ENCODE data around the gene DZIP1L.

DZIP1L gene

DNA sequence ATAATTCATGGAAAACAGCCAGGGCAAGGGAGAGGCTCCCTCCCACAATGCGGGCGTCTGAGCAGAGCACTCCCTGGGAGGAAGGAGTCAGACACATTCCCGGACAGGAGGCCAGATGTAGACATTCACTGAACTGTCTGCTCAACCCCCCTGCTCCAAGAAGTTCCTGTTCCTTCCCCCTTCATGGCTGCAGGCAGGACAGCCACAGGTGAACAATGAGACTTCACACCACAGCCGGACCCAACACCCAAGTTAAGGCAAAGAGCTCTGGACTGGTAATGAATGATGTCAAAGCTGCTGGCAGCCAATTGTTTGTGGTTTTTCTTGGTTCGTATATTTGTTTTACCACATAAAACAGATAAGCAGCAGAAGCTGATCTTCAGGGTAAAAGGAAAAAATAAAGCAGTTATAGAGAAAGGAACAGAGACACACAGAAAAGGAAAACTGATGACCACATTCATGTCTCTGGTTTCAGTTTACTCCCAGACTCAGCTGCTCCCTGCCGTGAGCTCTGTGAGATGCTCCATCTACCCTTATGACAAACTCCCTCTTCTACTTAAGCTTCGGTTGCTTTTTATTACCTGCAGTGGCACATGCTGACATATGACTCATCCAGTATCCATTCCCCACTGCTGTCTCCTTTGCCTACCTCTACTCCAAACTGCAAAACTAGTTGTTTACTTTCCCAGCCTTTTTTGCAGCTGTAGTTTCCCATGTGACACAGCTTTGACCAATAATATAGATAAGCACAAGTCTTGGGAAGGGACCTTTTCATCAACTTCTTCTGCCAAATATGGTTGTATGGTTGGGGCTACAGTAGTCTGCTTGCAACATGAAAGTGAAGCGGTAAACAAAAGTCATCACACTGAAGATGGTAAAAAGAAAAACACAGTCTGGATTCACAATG lies 33.1 kb downstream of the DZIP1L start:
- Histone ChIP-seq H3K27me3 (replicated peaks; ENCODE audit: control insufficient read depth, insufficient read depth, low read length) (peaks cover 4% of the 10 kb centered on the region), H3K36me3 (ENCODE audit: control insufficient read depth, insufficient read depth, low read length) (no peaks in the 10 kb centered on the region), H3K4me3 (replicated peaks; ENCODE audit: low read depth, low read length) (no peak overlapping the region)
- TF ChIP-seq, protein P1, sequence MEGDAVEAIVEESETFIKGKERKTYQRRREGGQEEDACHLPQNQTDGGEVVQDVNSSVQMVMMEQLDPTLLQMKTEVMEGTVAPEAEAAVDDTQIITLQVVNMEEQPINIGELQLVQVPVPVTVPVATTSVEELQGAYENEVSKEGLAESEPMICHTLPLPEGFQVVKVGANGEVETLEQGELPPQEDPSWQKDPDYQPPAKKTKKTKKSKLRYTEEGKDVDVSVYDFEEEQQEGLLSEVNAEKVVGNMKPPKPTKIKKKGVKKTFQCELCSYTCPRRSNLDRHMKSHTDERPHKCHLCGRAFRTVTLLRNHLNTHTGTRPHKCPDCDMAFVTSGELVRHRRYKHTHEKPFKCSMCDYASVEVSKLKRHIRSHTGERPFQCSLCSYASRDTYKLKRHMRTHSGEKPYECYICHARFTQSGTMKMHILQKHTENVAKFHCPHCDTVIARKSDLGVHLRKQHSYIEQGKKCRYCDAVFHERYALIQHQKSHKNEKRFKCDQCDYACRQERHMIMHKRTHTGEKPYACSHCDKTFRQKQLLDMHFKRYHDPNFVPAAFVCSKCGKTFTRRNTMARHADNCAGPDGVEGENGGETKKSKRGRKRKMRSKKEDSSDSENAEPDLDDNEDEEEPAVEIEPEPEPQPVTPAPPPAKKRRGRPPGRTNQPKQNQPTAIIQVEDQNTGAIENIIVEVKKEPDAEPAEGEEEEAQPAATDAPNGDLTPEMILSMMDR (IDR thresholded peaks at IDR 0.05; ENCODE audit: insufficient read depth, low read length, poor library complexity, severe bottlenecking) = no peak
- no peak for DNase-seq (ENCODE audit: extremely low read depth, insufficient read length)

GRCh38 chr3:138081371-138082084 lies 33.9 kb downstream of the DZIP1L start:
- Histone ChIP-seq H3K4me3 (replicated peaks; ENCODE audit: low read depth, low read length) (no peak overlapping the region), H3K36me3 (ENCODE audit: control insufficient read depth, insufficient read depth, low read length) (no peaks in the 10 kb centered on the region), H3K27me3 (replicated peaks; ENCODE audit: control insufficient read depth, insufficient read depth, low read length) (peaks cover 4% of the 10 kb centered on the region)
- no peak for DNase-seq (ENCODE audit: extremely low read depth, insufficient read length)
- TF ChIP-seq, protein P1 (IDR thresholded peaks at IDR 0.05; ENCODE audit: insufficient read depth, low read length, poor library complexity, severe bottlenecking) = no peak

DNA sequence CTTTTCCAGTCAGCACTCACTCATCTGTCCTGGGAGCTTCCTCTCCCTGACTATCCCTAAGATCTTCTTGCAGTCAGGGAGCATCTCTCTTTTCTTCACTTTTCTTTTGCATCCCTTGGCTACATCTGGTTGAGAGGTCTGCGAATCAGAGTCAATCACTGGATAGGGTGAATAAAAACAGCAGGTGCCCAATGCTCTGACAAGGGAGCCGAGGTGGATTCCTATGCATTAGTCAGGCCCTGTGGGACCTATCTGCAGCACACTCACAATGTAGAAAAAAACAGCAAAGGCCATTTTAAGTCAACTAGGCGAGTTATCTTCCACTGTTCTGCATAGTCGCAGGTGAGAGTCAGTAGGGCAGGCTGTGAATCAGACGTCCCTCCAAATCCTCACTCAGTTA lies 35.5 kb downstream of the DZIP1L start:
- Histone ChIP-seq H3K27me3 (replicated peaks; ENCODE audit: control insufficient read depth, insufficient read depth, low read length) (peaks cover 4% of the 10 kb centered on the region), H3K36me3 (ENCODE audit: control insufficient read depth, insufficient read depth, low read length) (no peaks in the 10 kb centered on the region), H3K4me3 (replicated peaks; ENCODE audit: low read depth, low read length) (no peak overlapping the region)
- TF ChIP-seq, protein P1 (IDR thresholded peaks at IDR 0.05; ENCODE audit: insufficient read depth, low read length, poor library complexity, severe bottlenecking) = no peak
- no peak for DNase-seq (ENCODE audit: extremely low read depth, insufficient read length)

DNA sequence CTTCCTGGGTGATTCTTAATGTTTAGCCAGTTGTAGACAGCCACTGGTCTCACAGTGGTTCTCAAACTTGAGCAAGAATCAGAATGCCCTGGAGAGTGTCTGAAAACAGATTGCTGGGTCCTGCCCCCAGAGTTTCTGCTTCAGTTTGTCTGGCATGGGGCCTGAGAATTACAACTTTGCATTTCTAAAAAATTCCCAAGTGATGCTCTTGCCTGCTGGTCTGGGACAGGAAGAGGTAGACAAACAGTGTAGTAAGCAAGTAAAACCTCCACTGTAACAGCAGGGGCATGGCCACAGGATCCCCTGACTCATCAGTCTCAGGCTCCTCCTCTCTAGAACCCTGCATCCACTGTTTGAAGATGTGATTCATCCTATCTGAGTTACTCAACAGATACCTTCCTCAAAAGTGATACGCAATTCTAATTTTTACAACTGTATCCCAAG lies 36.5 kb downstream of the DZIP1L start:
- no peak for DNase-seq (ENCODE audit: extremely low read depth, insufficient read length)
- Histone ChIP-seq H3K36me3 (ENCODE audit: control insufficient read depth, insufficient read depth, low read length) (no peaks in the 10 kb centered on the region), H3K4me3 (replicated peaks; ENCODE audit: low read depth, low read length) (no peak overlapping the region), H3K27me3 (replicated peaks; ENCODE audit: control insufficient read depth, insufficient read depth, low read length) (peaks cover 4% of the 10 kb centered on the region)
- TF ChIP-seq, protein P1 (IDR thresholded peaks at IDR 0.05; ENCODE audit: insufficient read depth, low read length, poor library complexity, severe bottlenecking) = no peak

DNA sequence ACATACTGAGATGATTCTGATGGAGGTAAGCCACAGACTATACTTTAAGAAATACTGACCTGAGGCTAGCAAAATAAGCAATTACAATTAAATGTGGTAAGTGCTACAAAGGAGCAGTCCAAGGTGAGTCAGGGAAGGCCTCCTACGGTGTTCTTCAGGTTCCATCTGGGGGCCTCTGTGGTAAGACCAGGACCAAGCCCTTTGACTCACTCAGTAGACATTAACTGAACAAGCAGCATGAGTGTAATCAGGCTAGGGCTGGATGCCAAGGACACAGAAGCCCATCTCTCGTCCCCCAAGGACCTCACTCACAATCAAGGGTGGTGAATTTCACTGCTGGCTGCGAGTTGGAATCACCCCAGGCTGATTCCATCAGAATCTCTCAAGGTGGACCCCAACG lies 37.3 kb downstream of the DZIP1L start:
- TF ChIP-seq, protein P1 (IDR thresholded peaks at IDR 0.05; ENCODE audit: insufficient read depth, low read length, poor library complexity, severe bottlenecking) = no peak
- no peak for DNase-seq (ENCODE audit: extremely low read depth, insufficient read length)
- Histone ChIP-seq H3K36me3 (ENCODE audit: control insufficient read depth, insufficient read depth, low read length) (no peaks in the 10 kb centered on the region), H3K27me3 (replicated peaks; ENCODE audit: control insufficient read depth, insufficient read depth, low read length) (peaks cover 4% of the 10 kb centered on the region), H3K4me3 (replicated peaks; ENCODE audit: low read depth, low read length) (no peak overlapping the region)

All from GM06990 (cell line).